ENCODE measurements around the gene MARF1. TPM values are rescaled to one million over a fixed set of nuclear protein-coding genes. Genes with fewer than 3 reads are reported as not detected.

Gene MARF1
- total RNA-seq, 2 experiments from 2014 or later: 156 to 157 TPM

DNA sequence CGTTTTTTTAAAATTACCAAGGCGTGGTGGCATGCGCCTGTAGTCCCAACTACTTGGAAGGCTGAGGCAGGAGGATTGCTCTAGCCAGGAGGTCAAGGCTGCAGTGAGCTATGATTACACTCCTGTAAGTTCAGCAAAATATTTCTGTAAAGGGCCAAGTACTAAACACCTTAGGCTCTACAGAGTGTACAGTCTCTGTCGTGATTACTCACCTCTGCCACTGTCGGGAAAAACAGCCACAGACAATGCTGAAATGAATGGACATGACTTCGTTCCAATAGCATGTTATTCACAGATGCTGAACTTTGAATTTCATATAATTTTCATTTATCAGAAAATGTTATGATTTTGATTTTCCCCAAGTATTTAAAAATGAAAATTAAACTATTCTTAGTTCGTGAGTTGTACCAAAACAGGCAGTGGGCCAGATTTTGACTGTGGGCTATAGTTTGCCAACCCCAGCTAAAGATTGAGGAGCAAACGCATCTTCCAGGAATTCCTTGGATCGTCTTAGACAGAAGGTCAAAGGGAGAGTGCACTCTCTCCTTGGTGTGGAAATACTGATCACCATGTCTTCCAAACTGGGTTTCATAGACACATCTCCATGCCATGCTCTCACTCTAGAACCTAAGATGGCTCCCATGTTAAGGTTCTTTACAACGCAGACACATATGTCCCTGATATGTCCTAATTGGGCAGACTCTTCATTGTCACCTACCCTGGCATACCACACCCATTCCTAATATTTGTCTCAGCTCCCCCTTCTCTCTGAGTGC lies 89.5 kb downstream of the MARF1 start:
- ATAC-seq (ENCODE audit: poor library complexity): no peak
- Mint-ChIP-seq H3K4me1 (ENCODE audit: low read depth) (no peaks in the 10 kb centered on the region), H3K27ac (no peak overlapping the region), H3K36me3 (ENCODE audit: low read depth) (no peaks in the 10 kb centered on the region), H3K4me3 (no peak overlapping the region), H3K9me3 (no peaks in the 10 kb centered on the region), H3K27me3 (no peaks in the 10 kb centered on the region)
- H3K27me3 ChIP-seq (ENCODE audit: control insufficient read depth in 1 of 2, insufficient read depth in 2 of 2, low read length in 2 of 2): no peaks in the 10 kb centered on the region
- no peaks in the 10 kb centered on the region for H3K36me3 ChIP-seq (ENCODE audit: insufficient read depth, low read length)
- ChIA-PET CTCF (no interaction called here), POLR2A (no interaction called here)
- intact Hi-C loops (cut with DNase I, micrococcal nuclease): no loop called here
- no peaks in the 10 kb centered on the region for H3K9me3 ChIP-seq (ENCODE audit: control insufficient read depth in 1 of 2, insufficient read depth in 1 of 2, low read length in 2 of 2)
- H3K4me3 ChIP-seq (ENCODE audit: low read length): no peak overlapping the region
- DNase-seq: no peak
- no peak overlapping the region for H3K27ac ChIP-seq (ENCODE audit: low read depth in 1 of 2, low read length in 2 of 2)
- no peaks in the 10 kb centered on the region for H3K4me1 ChIP-seq (ENCODE audit: insufficient read depth, low read length)
- TF ChIP-seq, protein P1, sequence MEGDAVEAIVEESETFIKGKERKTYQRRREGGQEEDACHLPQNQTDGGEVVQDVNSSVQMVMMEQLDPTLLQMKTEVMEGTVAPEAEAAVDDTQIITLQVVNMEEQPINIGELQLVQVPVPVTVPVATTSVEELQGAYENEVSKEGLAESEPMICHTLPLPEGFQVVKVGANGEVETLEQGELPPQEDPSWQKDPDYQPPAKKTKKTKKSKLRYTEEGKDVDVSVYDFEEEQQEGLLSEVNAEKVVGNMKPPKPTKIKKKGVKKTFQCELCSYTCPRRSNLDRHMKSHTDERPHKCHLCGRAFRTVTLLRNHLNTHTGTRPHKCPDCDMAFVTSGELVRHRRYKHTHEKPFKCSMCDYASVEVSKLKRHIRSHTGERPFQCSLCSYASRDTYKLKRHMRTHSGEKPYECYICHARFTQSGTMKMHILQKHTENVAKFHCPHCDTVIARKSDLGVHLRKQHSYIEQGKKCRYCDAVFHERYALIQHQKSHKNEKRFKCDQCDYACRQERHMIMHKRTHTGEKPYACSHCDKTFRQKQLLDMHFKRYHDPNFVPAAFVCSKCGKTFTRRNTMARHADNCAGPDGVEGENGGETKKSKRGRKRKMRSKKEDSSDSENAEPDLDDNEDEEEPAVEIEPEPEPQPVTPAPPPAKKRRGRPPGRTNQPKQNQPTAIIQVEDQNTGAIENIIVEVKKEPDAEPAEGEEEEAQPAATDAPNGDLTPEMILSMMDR (IDR thresholded peaks at IDR 0.05): no peak

DNA sequence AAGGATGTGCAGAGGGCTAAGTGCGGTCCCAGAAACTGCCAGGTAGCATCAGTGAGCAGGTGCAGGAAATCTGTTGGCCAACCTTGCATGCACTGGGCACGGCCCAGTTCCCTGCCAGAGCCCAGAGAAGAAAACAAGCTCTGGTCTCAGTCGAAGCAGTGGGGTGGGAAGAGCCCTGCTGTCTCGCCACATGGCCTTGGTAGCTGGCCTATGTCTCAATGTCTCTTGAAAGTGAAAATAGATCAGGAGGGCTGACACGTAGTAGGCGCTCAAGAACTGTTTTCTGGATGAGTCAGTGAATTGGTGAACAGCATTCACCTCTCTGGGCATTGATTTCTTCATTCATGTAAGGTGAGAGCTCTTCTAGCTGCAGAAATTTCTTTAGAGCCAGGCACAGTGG lies 90.4 kb downstream of the MARF1 start:
- ChIA-PET POLR2A (no interaction called here), CTCF (no interaction called here)

DNA sequence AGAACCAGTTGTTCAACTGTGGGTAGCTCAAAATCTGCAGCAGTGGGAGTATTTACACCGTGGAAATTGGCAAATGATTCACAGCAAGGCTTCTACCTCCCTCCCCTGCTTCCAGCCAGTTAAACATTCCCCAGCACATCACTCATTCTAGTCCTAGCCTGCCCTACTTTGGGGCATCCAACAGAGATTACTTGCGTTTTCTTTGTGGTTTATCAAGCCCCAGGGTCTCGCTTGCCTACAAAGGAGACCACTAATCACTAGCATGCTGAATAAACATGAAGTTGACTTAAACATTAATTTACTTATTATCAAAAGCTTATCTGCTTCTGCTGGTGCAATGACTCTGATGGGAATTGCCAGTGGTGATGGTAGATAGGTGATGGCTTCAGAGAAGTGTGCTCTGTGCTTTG lies 94.5 kb downstream of the MARF1 start:
- Mint-ChIP-seq H3K4me1 (ENCODE audit: low read depth) (no peaks in the 10 kb centered on the region), H3K27ac (no peak overlapping the region), H3K36me3 (ENCODE audit: low read depth) (no peaks in the 10 kb centered on the region), H3K9me3 (no peaks in the 10 kb centered on the region), H3K27me3 (peaks cover 5% of the 10 kb centered on the region), H3K4me3 (no peak overlapping the region)
- intact Hi-C loops (cut with DNase I, micrococcal nuclease): loop anchor here in 1 of 2 experiments (2.0 kb wide), 1 partner anchor 16 kb away; no protein-coding TSS in a partner anchor
- POLR2A ChIA-PET: no interaction called here
- no peaks in the 10 kb centered on the region for H3K27me3 ChIP-seq (ENCODE audit: control insufficient read depth in 1 of 2, insufficient read depth in 2 of 2, low read length in 2 of 2)
- no peaks in the 10 kb centered on the region for H3K4me1 ChIP-seq (ENCODE audit: insufficient read depth, low read length)
- no peak for DNase-seq
- CTCF ChIA-PET: no interaction called here
- no peak for ATAC-seq (ENCODE audit: poor library complexity)
- H3K4me3 ChIP-seq (ENCODE audit: low read length): no peak overlapping the region
- no peak overlapping the region for H3K27ac ChIP-seq (ENCODE audit: low read depth in 1 of 2, low read length in 2 of 2)
- no peaks in the 10 kb centered on the region for H3K9me3 ChIP-seq (ENCODE audit: control insufficient read depth in 1 of 2, insufficient read depth in 1 of 2, low read length in 2 of 2)
- TF ChIP-seq, protein P1 (IDR thresholded peaks at IDR 0.05): no peak
- H3K36me3 ChIP-seq (ENCODE audit: insufficient read depth, low read length): no peaks in the 10 kb centered on the region

More for the DNA sequence above, 90.4 kb downstream of the MARF1 start:
- H3K36me3 ChIP-seq (ENCODE audit: insufficient read depth, low read length): no peaks in the 10 kb centered on the region
- no peak for ATAC-seq (ENCODE audit: poor library complexity)
- H3K9me3 ChIP-seq (ENCODE audit: control insufficient read depth in 1 of 2, insufficient read depth in 1 of 2, low read length in 2 of 2): no peaks in the 10 kb centered on the region
- H3K4me3 ChIP-seq (ENCODE audit: low read length): no peak overlapping the region
- H3K9me3 Mint-ChIP-seq: no peaks in the 10 kb centered on the region
- TF ChIP-seq, protein P1 (IDR thresholded peaks at IDR 0.05): no peak
- H3K27ac ChIP-seq (ENCODE audit: low read depth in 1 of 2, low read length in 2 of 2): no peak overlapping the region
- no peak for DNase-seq
- no peak overlapping the region for H3K4me3 Mint-ChIP-seq
- intact Hi-C loops (cut with DNase I, micrococcal nuclease): no loop called here
- no peaks in the 10 kb centered on the region for H3K4me1 ChIP-seq (ENCODE audit: insufficient read depth, low read length)
- H3K27me3 Mint-ChIP-seq: no peaks in the 10 kb centered on the region
- no peaks in the 10 kb centered on the region for H3K36me3 Mint-ChIP-seq (ENCODE audit: low read depth)
- H3K4me1 Mint-ChIP-seq (ENCODE audit: low read depth): no peaks in the 10 kb centered on the region
- no peak overlapping the region for H3K27ac Mint-ChIP-seq
- H3K27me3 ChIP-seq (ENCODE audit: control insufficient read depth in 1 of 2, insufficient read depth in 2 of 2, low read length in 2 of 2): no peaks in the 10 kb centered on the region
